ENCODE results near the gene B4GALNT1.

The B4GALNT1 gene

DNA sequence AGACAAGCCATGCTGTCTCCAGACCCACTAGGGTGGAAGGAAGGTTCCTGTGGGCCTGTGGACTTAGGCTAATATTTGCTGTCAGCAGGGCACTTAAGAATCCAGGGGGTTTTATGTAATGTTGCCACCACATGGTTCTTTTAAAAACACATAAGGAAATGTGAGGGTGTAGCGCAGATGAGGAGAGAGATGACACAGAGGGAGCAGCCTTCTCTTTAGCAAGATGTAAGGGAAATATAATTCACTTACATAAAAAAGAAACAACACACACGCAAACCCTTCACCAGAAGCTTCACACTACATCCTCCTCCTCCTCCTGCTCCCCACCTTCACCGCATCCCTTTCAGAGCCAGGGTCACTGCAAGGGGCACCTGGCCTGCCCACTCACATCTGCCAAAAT lies 46.9 kb downstream of the B4GALNT1 start:
- peaks cover 14% of the 10 kb centered on the region for H3K4me1 Mint-ChIP-seq
- H3K27me3 Mint-ChIP-seq = peaks cover 6% of the 10 kb centered on the region
- no peak overlapping the region for H3K27ac Mint-ChIP-seq
- H3K36me3 Mint-ChIP-seq = no peaks in the 10 kb centered on the region
- DNase-seq = no peak
- no peak overlapping the region for H3K4me3 Mint-ChIP-seq
- CTCF ChIA-PET = interaction anchor here (1.3 to 7.5 kb wide), 2 partner anchors 37 to 41 kb away, joined by 3 to 143 read pairs; no protein-coding TSS in a partner anchor
- H3K9me3 Mint-ChIP-seq = no peaks in the 10 kb centered on the region

DNA sequence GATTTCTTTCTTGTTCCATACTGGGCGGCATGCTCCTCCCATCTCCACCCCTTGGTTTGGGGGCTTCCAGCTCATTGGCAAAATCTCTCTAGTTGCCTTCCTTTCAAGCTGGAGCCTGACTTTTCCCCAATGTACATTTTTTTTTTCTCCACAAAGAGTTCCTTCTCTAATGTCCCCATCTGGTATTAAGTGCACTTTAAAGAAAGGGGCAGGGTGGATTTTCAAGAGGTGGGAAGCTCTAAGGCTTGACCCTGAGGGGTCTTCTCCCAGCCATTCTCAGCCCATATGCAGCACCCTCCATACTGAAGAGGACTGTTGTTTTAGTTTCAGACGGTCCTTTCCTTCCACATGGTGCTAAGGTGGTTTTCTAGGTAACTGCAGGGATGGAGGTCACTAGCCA lies 47.8 kb downstream of the B4GALNT1 start:
- Mint-ChIP-seq H3K27ac (no peak overlapping the region), H3K4me3 (no peak overlapping the region), H3K9me3 (no peaks in the 10 kb centered on the region), H3K27me3 (peaks cover 6% of the 10 kb centered on the region), H3K36me3 (no peaks in the 10 kb centered on the region), H3K4me1 (peaks cover 8% of the 10 kb centered on the region)
- DNase-seq = no peak
- CTCF ChIA-PET = interaction anchor here (0.6 to 7.5 kb wide), 12 partner anchors 7 to 1864 kb away, joined by 3 to 143 read pairs (median 8); partner anchors contain the start of genes OS9 and PIP4K2C

DNA sequence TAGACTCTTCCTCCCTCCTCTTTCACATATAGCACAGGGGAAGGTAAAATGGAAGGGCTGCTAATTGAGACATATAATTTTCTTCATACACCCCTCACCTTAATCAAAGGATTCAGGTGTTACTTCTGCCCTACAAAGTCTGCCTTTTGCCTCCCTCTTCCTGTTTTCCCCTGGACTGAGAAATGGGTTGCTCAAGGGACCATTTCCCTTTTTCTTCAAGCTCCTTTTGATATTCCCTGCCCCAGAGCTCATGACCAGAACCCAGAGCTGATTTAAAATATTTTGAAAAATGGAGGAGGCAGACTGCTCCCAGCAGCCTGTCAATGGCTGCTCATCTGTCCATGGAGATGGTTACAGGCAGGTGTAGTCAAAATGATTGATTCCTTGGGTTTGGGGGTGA lies 48.3 kb downstream of the B4GALNT1 start:
- Mint-ChIP-seq H3K9me3 (no peaks in the 10 kb centered on the region), H3K4me3 (no peak overlapping the region), H3K27ac (no peak overlapping the region), H3K4me1 (peaks cover 8% of the 10 kb centered on the region), H3K36me3 (no peaks in the 10 kb centered on the region), H3K27me3 (peaks cover 6% of the 10 kb centered on the region)
- no peak for DNase-seq
- CTCF ChIA-PET = interaction anchor here (0.6 to 7.5 kb wide), 14 partner anchors 8 to 1864 kb away, joined by 3 to 143 read pairs (median 6); partner anchors contain the start of genes DTX3, OS9 and PIP4K2C

DNA sequence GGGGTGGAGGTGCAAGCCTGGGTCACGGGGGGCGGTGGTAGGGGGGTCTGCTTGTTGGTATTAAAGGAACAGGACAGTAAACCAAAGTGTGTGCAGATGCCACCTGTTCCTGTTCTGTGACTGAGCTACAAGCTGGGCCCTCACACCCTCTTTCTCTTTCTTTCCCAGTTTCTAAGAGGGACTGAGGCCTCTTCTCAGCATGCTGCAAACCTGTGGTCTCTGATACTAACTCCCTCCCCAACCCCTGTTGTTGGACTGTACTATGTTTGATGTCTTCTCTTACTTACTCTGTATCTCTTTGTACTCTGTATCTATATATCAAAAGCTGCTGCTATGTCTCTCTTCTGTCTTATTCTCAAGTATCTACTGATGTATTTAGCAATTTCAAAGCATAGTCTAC lies 49.0 kb downstream of the B4GALNT1 start:
- H3K4me3 Mint-ChIP-seq = no peak overlapping the region
- no peak for DNase-seq
- H3K4me1 Mint-ChIP-seq = peaks cover 8% of the 10 kb centered on the region
- H3K27me3 Mint-ChIP-seq = peaks cover 6% of the 10 kb centered on the region
- no peaks in the 10 kb centered on the region for H3K9me3 Mint-ChIP-seq
- H3K27ac Mint-ChIP-seq = no peak overlapping the region
- CTCF ChIA-PET = interaction anchor here (0.8 to 7.5 kb wide), 23 partner anchors 8 to 219 kb away, joined by 3 to 143 read pairs (median 8); partner anchors contain the start of genes DTX3, OS9 and PIP4K2C
- H3K36me3 Mint-ChIP-seq = no peaks in the 10 kb centered on the region

DNA sequence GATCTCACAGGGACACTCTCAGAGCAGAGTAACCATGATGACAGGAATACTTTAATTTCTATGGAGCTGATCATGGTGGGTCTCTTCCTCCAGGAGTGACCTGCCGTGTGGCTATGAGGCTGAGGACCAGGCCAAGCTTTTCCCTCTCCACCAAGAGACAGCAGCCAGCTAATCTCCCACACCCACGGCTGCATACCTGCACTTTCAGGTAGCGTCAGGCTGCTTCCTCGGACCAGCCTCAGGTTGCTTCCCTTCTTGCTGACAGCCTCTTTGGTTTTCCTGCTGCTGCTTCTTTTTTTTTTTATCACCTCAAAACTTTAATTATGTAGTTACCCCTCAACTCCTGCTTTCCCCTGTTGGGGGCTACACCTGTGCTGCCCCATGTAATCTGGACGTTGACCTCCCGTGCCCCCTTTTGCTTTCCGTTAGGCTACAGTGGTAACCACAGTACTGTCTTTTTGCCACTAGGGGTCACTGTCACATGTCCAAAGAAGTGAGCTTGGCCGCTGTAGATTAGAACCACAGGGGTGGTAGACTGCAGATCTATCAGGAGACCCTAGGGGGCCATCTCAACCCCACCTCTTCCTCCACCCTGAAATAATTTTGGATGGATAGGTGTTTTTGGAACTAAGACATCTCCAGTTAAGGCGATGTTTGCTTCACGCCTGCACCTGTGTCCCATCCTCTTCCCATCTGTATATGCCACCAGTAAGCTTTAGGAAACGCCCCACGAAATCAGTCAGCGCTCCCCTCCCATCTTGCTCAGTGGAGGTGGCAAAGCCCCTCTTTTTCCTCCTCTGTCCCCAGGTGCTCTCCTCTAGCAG lies 49.8 kb downstream of the B4GALNT1 start:
- Mint-ChIP-seq H3K27me3 (peaks cover 7% of the 10 kb centered on the region), H3K27ac (no peak overlapping the region), H3K4me3 (no peak overlapping the region), H3K36me3 (no peaks in the 10 kb centered on the region), H3K4me1 (peaks cover 8% of the 10 kb centered on the region), H3K9me3 (no peaks in the 10 kb centered on the region)
- CTCF ChIA-PET = interaction anchor here (0.6 to 7.5 kb wide), 34 partner anchors 8 to 337 kb away, joined by 3 to 143 read pairs (median 6); partner anchors contain the start of genes B4GALNT1, DCTN2, DTX3 and GLI1
- DNase-seq = peak; percentile 79

DNA sequence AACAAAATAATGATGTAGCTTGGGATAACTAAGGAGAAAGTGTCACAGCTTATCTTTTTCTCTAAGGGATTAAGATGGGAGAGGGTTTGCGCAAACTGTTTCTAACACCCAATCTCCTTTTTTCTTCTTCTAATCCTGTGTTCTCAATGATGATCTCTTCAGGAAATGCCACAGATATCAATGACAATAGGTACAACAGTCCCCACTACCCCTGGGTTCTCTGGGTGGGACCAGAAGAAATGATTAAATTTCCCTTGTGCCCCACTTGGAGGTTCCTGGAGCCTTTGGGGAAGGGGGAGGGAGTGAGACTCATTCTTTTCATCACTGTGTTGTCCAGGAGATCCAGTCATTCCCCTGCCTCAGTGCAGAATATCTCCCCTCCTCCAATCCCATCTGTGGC lies 50.6 kb downstream of the B4GALNT1 start:
- H3K9me3 Mint-ChIP-seq = no peaks in the 10 kb centered on the region
- H3K27ac Mint-ChIP-seq = no peak overlapping the region
- CTCF ChIA-PET = interaction anchor here (0.6 to 7.5 kb wide), 18 partner anchors 7 to 337 kb away, joined by 3 to 143 read pairs (median 7); partner anchors contain the start of genes B4GALNT1, DCTN2, DTX3 and GLI1
- no peak for DNase-seq
- H3K4me1 Mint-ChIP-seq = peaks cover 8% of the 10 kb centered on the region
- no peak overlapping the region for H3K4me3 Mint-ChIP-seq
- no peaks in the 10 kb centered on the region for H3K36me3 Mint-ChIP-seq
- peaks cover 14% of the 10 kb centered on the region for H3K27me3 Mint-ChIP-seq

DNA sequence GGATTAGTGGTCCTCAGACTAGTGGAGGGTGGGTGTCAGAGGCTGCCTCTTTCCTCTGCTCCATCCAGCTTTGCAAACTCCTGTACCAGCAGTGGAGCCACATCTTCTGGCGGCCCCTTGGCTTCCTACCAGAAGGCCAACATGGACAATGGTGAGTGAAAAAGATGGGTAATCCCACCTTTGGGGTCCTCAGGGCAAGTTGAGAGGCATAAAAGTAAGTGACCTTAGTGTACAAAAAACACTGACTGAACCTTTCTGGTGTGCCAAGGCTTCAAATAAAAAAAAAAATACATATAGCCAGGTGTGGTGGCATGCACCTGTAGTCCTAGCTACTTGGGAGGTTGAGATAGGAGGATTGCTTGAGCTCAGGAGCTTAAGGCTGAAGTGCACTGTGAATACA lies 51.2 kb downstream of the B4GALNT1 start:
- Mint-ChIP-seq H3K36me3 (no peaks in the 10 kb centered on the region), H3K4me3 (no peak overlapping the region), H3K27me3 (peaks cover 14% of the 10 kb centered on the region), H3K9me3 (no peaks in the 10 kb centered on the region), H3K4me1 (peaks cover 8% of the 10 kb centered on the region), H3K27ac (no peak overlapping the region)
- CTCF ChIA-PET = interaction anchor here (0.7 to 7.5 kb wide), 10 partner anchors 11 to 323 kb away, joined by 3 to 143 read pairs (median 4); partner anchors contain the start of genes B4GALNT1, GLI1 and PIP4K2C
- DNase-seq = no peak

DNA sequence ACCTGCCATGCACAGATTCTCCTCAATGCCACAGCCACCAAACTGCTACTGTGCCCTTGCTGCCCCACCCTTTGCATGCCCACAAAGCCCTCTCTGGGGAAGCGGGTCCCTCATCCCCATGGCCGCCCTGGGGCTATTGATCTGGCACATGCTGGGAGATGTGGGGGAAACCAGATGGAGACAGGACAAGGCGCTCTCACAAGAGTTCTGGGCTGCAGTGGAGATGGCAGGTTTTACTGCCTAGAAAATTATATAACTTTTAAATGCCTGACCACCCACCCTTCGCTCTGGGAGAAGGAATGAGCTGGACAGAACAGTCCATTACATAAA lies 52.6 kb downstream of the B4GALNT1 start:
- CTCF ChIA-PET = interaction anchor here (0.8 to 7.5 kb wide), 5 partner anchors 9 to 122 kb away, joined by 3 to 143 read pairs (median 5); partner anchors contain the start of gene GLI1
- no peak overlapping the region for H3K4me3 Mint-ChIP-seq
- H3K36me3 Mint-ChIP-seq = no peaks in the 10 kb centered on the region
- H3K27me3 Mint-ChIP-seq = peaks cover 22% of the 10 kb centered on the region
- no peak overlapping the region for H3K27ac Mint-ChIP-seq
- DNase-seq = no peak
- peaks cover 8% of the 10 kb centered on the region for H3K4me1 Mint-ChIP-seq
- H3K9me3 Mint-ChIP-seq = no peaks in the 10 kb centered on the region

DNA sequence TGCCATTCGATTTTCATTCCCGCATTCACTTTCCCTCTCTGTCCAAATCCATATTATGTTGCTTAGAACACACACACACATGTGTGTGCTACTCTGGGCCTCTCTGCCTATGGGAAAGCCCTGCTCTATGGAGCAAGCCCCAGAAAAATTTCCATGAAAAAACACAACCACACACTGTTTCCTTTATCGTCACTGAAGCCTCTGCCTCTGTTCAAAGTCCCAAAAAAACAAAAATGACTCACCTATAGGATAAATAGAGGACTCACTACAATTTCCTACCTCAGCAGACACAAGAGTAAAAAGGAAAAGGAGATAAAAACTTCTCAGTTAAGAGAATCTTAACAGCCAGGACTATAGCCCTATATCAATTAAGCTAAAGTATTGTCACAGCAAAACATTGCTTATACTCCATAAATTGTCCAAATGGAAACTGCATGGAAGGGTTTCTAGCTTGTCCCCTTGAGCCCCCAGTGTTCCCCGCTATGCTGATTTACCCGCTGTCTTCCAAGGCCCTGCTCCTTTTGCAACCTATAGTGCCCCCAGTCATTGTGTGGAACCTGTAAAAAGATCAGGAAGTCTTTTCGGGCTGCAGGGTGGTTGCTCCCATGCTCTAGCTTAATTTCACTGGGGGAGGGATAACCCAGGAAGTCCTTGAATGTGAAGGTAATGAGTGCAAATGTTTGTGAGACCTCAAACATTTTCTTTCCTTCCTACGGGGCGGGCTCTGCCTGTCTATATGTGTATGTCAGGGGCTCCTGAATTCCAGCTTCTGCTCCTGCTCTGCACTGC lies 53.1 kb downstream of the B4GALNT1 start:
- Mint-ChIP-seq H3K9me3 (no peaks in the 10 kb centered on the region), H3K27ac (no peak overlapping the region), H3K4me1 (peaks cover 8% of the 10 kb centered on the region), H3K27me3 (peaks cover 24% of the 10 kb centered on the region), H3K4me3 (no peak overlapping the region), H3K36me3 (no peaks in the 10 kb centered on the region)
- CTCF ChIA-PET = interaction anchor here (1.6 to 7.5 kb wide), 3 partner anchors 43 to 121 kb away, joined by 5 to 143 read pairs (median 14); partner anchors contain the start of gene GLI1
- no peak for DNase-seq

DNA sequence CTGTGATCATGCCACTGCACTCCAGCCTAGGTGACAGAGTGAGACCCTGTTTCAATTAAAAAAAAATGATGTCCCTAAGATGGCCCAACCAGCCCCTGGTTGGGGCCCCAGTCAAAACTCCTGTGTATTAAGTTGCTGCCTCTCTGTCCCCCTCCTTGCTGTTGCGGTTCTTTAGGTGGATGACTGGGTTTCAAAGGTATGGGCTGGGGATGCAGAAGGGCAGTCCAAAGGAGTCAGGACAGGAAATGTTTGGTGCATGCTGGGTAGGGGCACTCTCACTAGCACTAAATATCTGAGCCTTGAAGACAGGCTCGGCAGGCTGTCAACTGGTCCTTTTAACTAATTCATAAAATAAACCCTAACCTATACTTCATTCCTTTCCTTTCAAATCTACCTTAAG lies 54.0 kb downstream of the B4GALNT1 start:
- H3K4me3 Mint-ChIP-seq = no peak overlapping the region
- H3K27ac Mint-ChIP-seq = no peak overlapping the region
- H3K4me1 Mint-ChIP-seq = peaks cover 6% of the 10 kb centered on the region
- no peaks in the 10 kb centered on the region for H3K36me3 Mint-ChIP-seq
- peaks cover 27% of the 10 kb centered on the region for H3K27me3 Mint-ChIP-seq
- CTCF ChIA-PET = interaction anchor here (7.5 kb wide), 1 partner anchor 44 kb away, joined by 143 read pairs; no protein-coding TSS in a partner anchor
- DNase-seq = no peak
- no peaks in the 10 kb centered on the region for H3K9me3 Mint-ChIP-seq

DNA sequence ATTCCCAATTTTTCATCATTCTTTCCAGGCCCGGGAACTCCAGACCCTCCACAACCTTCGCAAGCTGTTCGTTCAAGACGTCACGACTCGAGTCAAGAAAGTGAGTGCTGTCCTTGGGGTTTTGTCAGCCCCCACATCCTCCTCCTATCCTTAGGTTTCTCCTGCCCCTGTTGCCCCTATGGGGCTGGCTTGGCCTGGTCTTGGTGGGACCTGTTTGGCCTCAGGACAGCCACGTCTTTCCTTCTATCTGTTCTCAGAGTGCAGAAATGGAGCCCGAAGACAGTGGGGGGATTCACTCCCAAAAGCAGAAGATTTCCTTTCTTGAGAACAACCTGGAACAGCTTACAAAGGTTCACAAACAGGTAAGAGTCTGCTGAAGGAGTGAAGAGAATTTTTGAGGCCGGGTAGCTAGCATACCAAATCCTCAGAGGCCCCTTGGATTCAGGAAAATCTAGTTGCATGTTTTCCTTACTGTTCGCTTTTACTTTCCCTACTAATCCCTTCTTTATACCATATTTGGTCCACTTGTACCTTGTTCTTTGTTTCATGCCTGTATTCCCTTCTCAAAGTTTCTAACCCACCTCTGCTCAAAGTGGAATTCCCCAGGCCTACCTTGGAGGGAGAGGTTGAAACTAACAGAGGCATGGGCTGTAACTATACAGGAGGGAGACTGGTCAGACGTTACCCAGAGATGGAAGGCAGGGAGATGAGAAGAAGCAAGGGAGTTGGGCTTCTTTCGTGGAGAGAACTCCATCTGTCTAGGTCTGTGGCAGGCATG lies 54.8 kb downstream of the B4GALNT1 start:
- no peak for DNase-seq
- Mint-ChIP-seq H3K4me3 (no peak overlapping the region), H3K4me1 (peaks cover under 1% of the 10 kb centered on the region), H3K36me3 (no peaks in the 10 kb centered on the region), H3K9me3 (no peaks in the 10 kb centered on the region), H3K27me3 (peaks cover 24% of the 10 kb centered on the region), H3K27ac (no peak overlapping the region)
- CTCF ChIA-PET = no interaction called here

DNA sequence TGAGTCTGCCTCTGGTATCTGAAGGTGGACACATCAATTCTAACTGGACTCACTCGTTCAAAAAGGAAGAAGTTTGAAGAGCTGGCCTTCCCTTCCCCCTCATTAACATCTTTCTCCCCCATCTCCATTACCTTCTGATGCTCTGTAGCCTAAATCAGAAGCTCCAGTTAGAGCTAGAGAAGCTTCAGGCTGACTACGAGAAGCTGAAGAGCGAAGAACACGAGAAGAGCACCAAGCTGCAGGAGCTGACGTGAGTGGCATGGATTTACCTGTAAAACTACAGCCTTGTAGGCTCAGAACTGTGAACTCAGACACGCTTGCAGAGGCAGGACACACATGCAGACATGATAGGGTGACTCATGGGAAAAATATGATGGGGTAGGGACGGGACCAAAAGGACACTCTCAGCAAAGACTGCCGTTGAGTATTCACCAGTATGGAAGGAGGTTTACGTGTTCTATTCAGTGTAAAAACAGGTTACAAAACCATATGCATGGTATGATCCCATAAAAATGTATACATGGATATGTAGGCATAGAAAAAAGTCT lies 56.3 kb downstream of the B4GALNT1 start:
- peaks cover 24% of the 10 kb centered on the region for H3K27me3 Mint-ChIP-seq
- no peak for DNase-seq
- H3K4me3 Mint-ChIP-seq = no peak overlapping the region
- CTCF ChIA-PET = interaction anchor here (1.3 kb wide), 1 partner anchor 65 kb away, joined by 4 read pairs; no protein-coding TSS in a partner anchor
- no peak overlapping the region for H3K27ac Mint-ChIP-seq
- H3K9me3 Mint-ChIP-seq = no peaks in the 10 kb centered on the region
- H3K4me1 Mint-ChIP-seq = no peaks in the 10 kb centered on the region
- no peaks in the 10 kb centered on the region for H3K36me3 Mint-ChIP-seq

Measured in activated naive CD4-positive, alpha-beta T cell treated with anti-CD3 and anti-CD28 coated beads, Interleukin-2, amount 10 ng/mL, durations not matched to agents 7 days and 5 days (primary cell).